Mucosa of stomach (tissue), 1 donor: ENCODE data around the gene PADI6.
"Not testable (repeated sequence)": the region's sequence is repeated elsewhere in the genome, so short reads cannot be mapped to it uniquely, and the experiment has no call there.

ENCODE experiments used
- H3K27me3 ChIP-seq: one replicate; pipeline ENCODE4 v1.7.0; 2013; ENCODE audit warnings: mild to moderate bottlenecking, low read length; ENCODE audit not compliant: control insufficient read depth, insufficient read depth
- H3K36me3 ChIP-seq: one replicate; pipeline ENCODE4 v1.7.0; 2013; ENCODE audit warnings: low read length; ENCODE audit not compliant: control insufficient read depth, insufficient read depth
- H3K4me1 ChIP-seq: one replicate; pipeline ENCODE4 v1.7.0; 2013; ENCODE audit warnings: mild to moderate bottlenecking, low read length; ENCODE audit not compliant: control insufficient read depth, insufficient read depth
- H3K4me3 ChIP-seq: one replicate; pipeline ENCODE4 v1.7.0; 2013; ENCODE audit warnings: low read length
- H3K9ac ChIP-seq: one replicate; pipeline ENCODE4 v1.7.0; 2013; ENCODE audit warnings: mild to moderate bottlenecking, low read length, moderate library complexity
- H3K9me3 ChIP-seq: one replicate; pipeline ENCODE4 v1.7.0; 2013; ENCODE audit warnings: mild to moderate bottlenecking, low read length, moderate library complexity; ENCODE audit not compliant: control insufficient read depth
- donor health status: Pancreatic carcinoma.

PADI6 gene

GRCh38 chr1:17392199-17392740 lies 20.3 kb downstream of the PADI6 start:
- Histone ChIP-seq H3K27me3 (peaks cover 4% of the 10 kb centered on the region), H3K36me3 (no peaks in the 10 kb centered on the region), H3K4me3 (no peak overlapping the region), H3K4me1 (no peaks in the 10 kb centered on the region), H3K9me3 (no peaks in the 10 kb centered on the region), H3K9ac (no peak overlapping the region)

- Histone ChIP-seq H3K4me1 (no peaks in the 10 kb centered on the region), H3K36me3 (no peaks in the 10 kb centered on the region), H3K27me3 (peaks cover 4% of the 10 kb centered on the region), H3K9ac (no peak overlapping the region), H3K4me3 (no peak overlapping the region), H3K9me3 (no peaks in the 10 kb centered on the region)
These were observed 21.2 kb downstream of the PADI6 start for GRCh38 chr1:17393230-17393629.

- Histone ChIP-seq H3K9me3 (no peaks in the 10 kb centered on the region), H3K36me3 (no peaks in the 10 kb centered on the region), H3K27me3 (no peaks in the 10 kb centered on the region), H3K4me1 (no peaks in the 10 kb centered on the region), H3K9ac (no peak overlapping the region), H3K4me3 (no peak overlapping the region)
These were observed 26.1 kb downstream of the PADI6 start for GRCh38 chr1:17397910-17398695.

GRCh38 chr1:17400725-17401341 lies 28.8 kb downstream of the PADI6 start:
- no peak overlapping the region for H3K9ac ChIP-seq
- no peak overlapping the region for H3K4me3 ChIP-seq
- no peaks in the 10 kb centered on the region for H3K27me3 ChIP-seq
- H3K9me3 ChIP-seq: no peaks in the 10 kb centered on the region
- no peaks in the 10 kb centered on the region for H3K36me3 ChIP-seq
- H3K4me1 ChIP-seq: no peaks in the 10 kb centered on the region

- no peaks in the 10 kb centered on the region for H3K4me1 ChIP-seq
These were observed 29.8 kb downstream of the PADI6 start for GRCh38 chr1:17401841-17402240.

GRCh38 chr1:17403081-17403480 lies 31.1 kb downstream of the PADI6 start:
- no peaks in the 10 kb centered on the region for H3K9me3 ChIP-seq
- no peak overlapping the region for H3K4me3 ChIP-seq
- H3K9ac ChIP-seq: no peak overlapping the region
- H3K4me1 ChIP-seq: no peaks in the 10 kb centered on the region
- H3K36me3 ChIP-seq: no peaks in the 10 kb centered on the region
- H3K27me3 ChIP-seq: no peaks in the 10 kb centered on the region

More at GRCh38 chr1:17401841-17402240, 29.8 kb downstream of the PADI6 start:
- Histone ChIP-seq H3K9me3 (no peaks in the 10 kb centered on the region), H3K36me3 (no peaks in the 10 kb centered on the region), H3K27me3 (no peaks in the 10 kb centered on the region), H3K9ac (no peak overlapping the region), H3K4me3 (no peak overlapping the region)

GRCh38 chr1:17404034-17404684 lies 32.2 kb downstream of the PADI6 start:
- peaks cover under 1% of the 10 kb centered on the region for H3K36me3 ChIP-seq
- no peaks in the 10 kb centered on the region for H3K9me3 ChIP-seq
- no peak overlapping the region for H3K9ac ChIP-seq
- no peaks in the 10 kb centered on the region for H3K4me1 ChIP-seq
- no peaks in the 10 kb centered on the region for H3K27me3 ChIP-seq
- no peak overlapping the region for H3K4me3 ChIP-seq

- H3K9ac ChIP-seq: no peak overlapping the region
These were observed 32.8 kb downstream of the PADI6 start for GRCh38 chr1:17404820-17405219.

GRCh38 chr1:17405898-17406759 lies 34.1 kb downstream of the PADI6 start:
- no peaks in the 10 kb centered on the region for H3K4me1 ChIP-seq
- H3K9ac ChIP-seq: no peak overlapping the region
- peaks cover 8% of the 10 kb centered on the region for H3K36me3 ChIP-seq
- H3K27me3 ChIP-seq: no peaks in the 10 kb centered on the region
- H3K4me3 ChIP-seq: no peak overlapping the region
- H3K9me3 ChIP-seq: no peaks in the 10 kb centered on the region

More at GRCh38 chr1:17404820-17405219, 32.8 kb downstream of the PADI6 start:
- Histone ChIP-seq H3K4me3 (no peak overlapping the region), H3K4me1 (no peaks in the 10 kb centered on the region), H3K27me3 (no peaks in the 10 kb centered on the region), H3K9me3 (no peaks in the 10 kb centered on the region), H3K36me3 (peaks cover 7% of the 10 kb centered on the region)

- H3K4me3 ChIP-seq, H3K27me3 ChIP-seq, H3K9ac ChIP-seq, H3K4me1 ChIP-seq, H3K9me3 ChIP-seq, H3K36me3 ChIP-seq: not testable (repeated sequence)
These were observed 34.9 kb downstream of the PADI6 start for GRCh38 chr1:17406760-17407475.
